Measurements from ENCODE around the gene DBNDD2. TPM values are rescaled to one million over a fixed set of nuclear protein-coding genes. Genes with fewer than 3 reads are reported as not detected.

DBNDD2 gene
- total RNA-seq, 2 experiments from 2014 or later, result 13.2 to 15.7 TPM

DNA sequence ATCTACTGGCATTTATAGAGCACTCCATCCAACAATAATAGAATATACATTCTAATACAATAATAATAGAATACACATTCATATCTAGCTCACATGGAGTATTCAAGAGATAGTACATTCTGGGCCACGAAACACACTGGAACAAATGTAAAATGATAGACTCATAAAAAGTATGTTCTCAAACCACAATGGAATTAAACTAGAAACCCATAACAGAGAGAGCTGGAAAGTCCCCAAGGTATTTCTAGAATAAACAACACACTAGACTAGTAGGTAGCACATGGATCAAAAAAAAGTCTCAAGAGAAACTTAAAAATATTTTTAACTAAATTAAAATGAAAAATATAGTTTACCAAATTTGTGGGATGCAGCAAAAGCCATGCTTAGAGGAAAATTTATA is 20.8 kb upstream of the DBNDD2 start:
- ChIA-PET POLR2A (interaction anchor here (1.4 kb wide), 1 partner anchor 14 kb away, joined by 4 read pairs; no protein-coding TSS in a partner anchor), CTCF (interaction anchor here (1.1 kb wide), 1 partner anchor 14 kb away, joined by 4 read pairs; no protein-coding TSS in a partner anchor)
- H3K27me3 ChIP-seq (ENCODE audit: control insufficient read depth in 1 of 2, insufficient read depth in 2 of 2, low read length in 2 of 2), result no peaks in the 10 kb centered on the region
- H3K9me3 Mint-ChIP-seq, result no peaks in the 10 kb centered on the region
- no peak for ATAC-seq (ENCODE audit: poor library complexity)
- TF ChIP-seq, protein P1, sequence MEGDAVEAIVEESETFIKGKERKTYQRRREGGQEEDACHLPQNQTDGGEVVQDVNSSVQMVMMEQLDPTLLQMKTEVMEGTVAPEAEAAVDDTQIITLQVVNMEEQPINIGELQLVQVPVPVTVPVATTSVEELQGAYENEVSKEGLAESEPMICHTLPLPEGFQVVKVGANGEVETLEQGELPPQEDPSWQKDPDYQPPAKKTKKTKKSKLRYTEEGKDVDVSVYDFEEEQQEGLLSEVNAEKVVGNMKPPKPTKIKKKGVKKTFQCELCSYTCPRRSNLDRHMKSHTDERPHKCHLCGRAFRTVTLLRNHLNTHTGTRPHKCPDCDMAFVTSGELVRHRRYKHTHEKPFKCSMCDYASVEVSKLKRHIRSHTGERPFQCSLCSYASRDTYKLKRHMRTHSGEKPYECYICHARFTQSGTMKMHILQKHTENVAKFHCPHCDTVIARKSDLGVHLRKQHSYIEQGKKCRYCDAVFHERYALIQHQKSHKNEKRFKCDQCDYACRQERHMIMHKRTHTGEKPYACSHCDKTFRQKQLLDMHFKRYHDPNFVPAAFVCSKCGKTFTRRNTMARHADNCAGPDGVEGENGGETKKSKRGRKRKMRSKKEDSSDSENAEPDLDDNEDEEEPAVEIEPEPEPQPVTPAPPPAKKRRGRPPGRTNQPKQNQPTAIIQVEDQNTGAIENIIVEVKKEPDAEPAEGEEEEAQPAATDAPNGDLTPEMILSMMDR (IDR thresholded peaks at IDR 0.05), result no peak
- no peaks in the 10 kb centered on the region for H3K4me1 Mint-ChIP-seq (ENCODE audit: low read depth)
- no peaks in the 10 kb centered on the region for H3K36me3 ChIP-seq (ENCODE audit: insufficient read depth, low read length)
- intact Hi-C loops (cut with DNase I, micrococcal nuclease), result no loop called here
- H3K4me1 ChIP-seq (ENCODE audit: insufficient read depth, low read length), result no peaks in the 10 kb centered on the region
- no peak overlapping the region for H3K4me3 Mint-ChIP-seq
- H3K4me3 ChIP-seq (ENCODE audit: low read length), result no peak overlapping the region
- H3K27ac Mint-ChIP-seq, result no peak overlapping the region
- no peak overlapping the region for H3K27ac ChIP-seq (ENCODE audit: low read depth in 1 of 2, low read length in 2 of 2)
- H3K9me3 ChIP-seq (ENCODE audit: control insufficient read depth in 1 of 2, insufficient read depth in 1 of 2, low read length in 2 of 2), result no peaks in the 10 kb centered on the region
- no peak for DNase-seq
- H3K36me3 Mint-ChIP-seq (ENCODE audit: low read depth), result peaks cover 13% of the 10 kb centered on the region
- no peaks in the 10 kb centered on the region for H3K27me3 Mint-ChIP-seq

- Histone ChIP-seq H3K27me3 (ENCODE audit: control insufficient read depth in 1 of 2, insufficient read depth in 2 of 2, low read length in 2 of 2) (no peaks in the 10 kb centered on the region), H3K9me3 (ENCODE audit: control insufficient read depth in 1 of 2, insufficient read depth in 1 of 2, low read length in 2 of 2) (no peaks in the 10 kb centered on the region), H3K4me3 (ENCODE audit: low read length) (no peak overlapping the region), H3K36me3 (ENCODE audit: insufficient read depth, low read length) (peaks cover 6% of the 10 kb centered on the region), H3K4me1 (ENCODE audit: insufficient read depth, low read length) (no peaks in the 10 kb centered on the region), H3K27ac (ENCODE audit: low read depth in 1 of 2, low read length in 2 of 2) (no peak overlapping the region)
- Mint-ChIP-seq H3K27me3 (no peaks in the 10 kb centered on the region), H3K27ac (no peak overlapping the region), H3K36me3 (ENCODE audit: low read depth) (peaks cover 13% of the 10 kb centered on the region), H3K4me3 (no peak overlapping the region), H3K4me1 (ENCODE audit: low read depth) (no peaks in the 10 kb centered on the region), H3K9me3 (no peaks in the 10 kb centered on the region)
- TF ChIP-seq, protein P1 (IDR thresholded peaks at IDR 0.05), result no peak
- intact Hi-C loops (cut with DNase I, micrococcal nuclease), result no loop called here
- ChIA-PET POLR2A (no interaction called here), CTCF (no interaction called here)
- ATAC-seq (ENCODE audit: poor library complexity) (no peak), DNase-seq (no peak)
Observed at GRCh38 chr20:45390931-45391330, 17.2 kb upstream of the DBNDD2 start.

GRCh38 chr20:45391559-45391958 is 16.5 kb upstream of the DBNDD2 start:
- ChIA-PET POLR2A (no interaction called here), CTCF (interaction anchor here (1.2 kb wide), 1 partner anchor 45 kb away, joined by 3 read pairs; no protein-coding TSS in a partner anchor)
- H3K9me3 ChIP-seq (ENCODE audit: control insufficient read depth in 1 of 2, insufficient read depth in 1 of 2, low read length in 2 of 2), result no peaks in the 10 kb centered on the region
- H3K27me3 Mint-ChIP-seq, result no peaks in the 10 kb centered on the region
- peaks cover 13% of the 10 kb centered on the region for H3K36me3 Mint-ChIP-seq (ENCODE audit: low read depth)
- H3K36me3 ChIP-seq (ENCODE audit: insufficient read depth, low read length), result peaks cover 6% of the 10 kb centered on the region
- no peak overlapping the region for H3K27ac ChIP-seq (ENCODE audit: low read depth in 1 of 2, low read length in 2 of 2)
- H3K4me3 ChIP-seq (ENCODE audit: low read length), result no peak overlapping the region
- no peaks in the 10 kb centered on the region for H3K4me1 ChIP-seq (ENCODE audit: insufficient read depth, low read length)
- no peak overlapping the region for H3K4me3 Mint-ChIP-seq
- intact Hi-C loops (cut with DNase I, micrococcal nuclease), result no loop called here
- DNase-seq (no peak), ATAC-seq (ENCODE audit: poor library complexity) (no peak)
- no peaks in the 10 kb centered on the region for H3K4me1 Mint-ChIP-seq (ENCODE audit: low read depth)
- H3K27ac Mint-ChIP-seq, result no peak overlapping the region
- no peaks in the 10 kb centered on the region for H3K27me3 ChIP-seq (ENCODE audit: control insufficient read depth in 1 of 2, insufficient read depth in 2 of 2, low read length in 2 of 2)
- H3K9me3 Mint-ChIP-seq, result no peaks in the 10 kb centered on the region
- TF ChIP-seq, protein P1 (IDR thresholded peaks at IDR 0.05), result no peak

Measured in CD4-positive, alpha-beta T cell (primary cell).